A673 (cell line): ENCODE data around the gene SLC16A11.

ENCODE experiments used
- EZH2 ChIP-seq: fragments of 200-600 bp; sonication (generic); IDR thresholded peaks from 2 replicates; pipeline ENCODE4 v1.6.1; 2017; ENCODE audit warnings: borderline replicate concordance, low read depth, mild to moderate bottlenecking, mixed read lengths, antibody characterized with exemption, low read length; ENCODE audit not compliant: poor library complexity, severe bottlenecking
- TF ChIP-seq, protein P1 (sequence below): fragments of 300-800, 200-600 bp; sonication (generic); conservative IDR thresholded peaks from 2 replicates; pipeline ENCODE4 v1.5.1; 2017; ENCODE audit warnings: low read depth, mild to moderate bottlenecking, antibody characterized with exemption, low read length, moderate library complexity, mixed read lengths

DNA sequence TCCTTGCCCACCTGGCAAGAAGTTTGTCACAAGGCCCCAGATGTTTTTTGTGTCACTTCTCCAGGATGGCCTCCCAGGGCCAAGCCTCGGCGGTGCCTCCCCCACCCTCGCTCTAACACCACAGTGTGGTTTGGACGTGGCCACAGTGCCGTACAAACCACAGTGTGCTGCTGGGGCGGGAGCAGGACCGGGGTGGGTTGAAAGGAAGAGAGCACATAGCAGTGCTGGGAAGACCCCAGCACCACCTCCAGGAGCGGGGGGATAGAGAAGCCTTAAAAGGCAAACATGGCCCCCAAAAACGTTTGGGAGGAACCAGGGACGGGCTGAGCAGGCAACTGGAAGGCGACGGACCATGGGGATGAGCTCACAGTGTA is 26.1 kb downstream of the SLC16A11 start:
- TF ChIP-seq, protein P1, sequence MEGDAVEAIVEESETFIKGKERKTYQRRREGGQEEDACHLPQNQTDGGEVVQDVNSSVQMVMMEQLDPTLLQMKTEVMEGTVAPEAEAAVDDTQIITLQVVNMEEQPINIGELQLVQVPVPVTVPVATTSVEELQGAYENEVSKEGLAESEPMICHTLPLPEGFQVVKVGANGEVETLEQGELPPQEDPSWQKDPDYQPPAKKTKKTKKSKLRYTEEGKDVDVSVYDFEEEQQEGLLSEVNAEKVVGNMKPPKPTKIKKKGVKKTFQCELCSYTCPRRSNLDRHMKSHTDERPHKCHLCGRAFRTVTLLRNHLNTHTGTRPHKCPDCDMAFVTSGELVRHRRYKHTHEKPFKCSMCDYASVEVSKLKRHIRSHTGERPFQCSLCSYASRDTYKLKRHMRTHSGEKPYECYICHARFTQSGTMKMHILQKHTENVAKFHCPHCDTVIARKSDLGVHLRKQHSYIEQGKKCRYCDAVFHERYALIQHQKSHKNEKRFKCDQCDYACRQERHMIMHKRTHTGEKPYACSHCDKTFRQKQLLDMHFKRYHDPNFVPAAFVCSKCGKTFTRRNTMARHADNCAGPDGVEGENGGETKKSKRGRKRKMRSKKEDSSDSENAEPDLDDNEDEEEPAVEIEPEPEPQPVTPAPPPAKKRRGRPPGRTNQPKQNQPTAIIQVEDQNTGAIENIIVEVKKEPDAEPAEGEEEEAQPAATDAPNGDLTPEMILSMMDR, result no peak
- TF ChIP-seq EZH2, result no peak
